SK-N-SH (cell line): ENCODE results near the gene MLYCD. TPM values are rescaled to one million over a fixed set of nuclear protein-coding genes. Genes with fewer than 3 reads are reported as not detected.

ENCODE experiments used
- CTCF ChIA-PET: fragments of 300-600, 350-600 bp; formaldehyde crosslinking; extraction: SDS; loops from one replicate; lab custom pipeline; 2021; lab: Yijun Ruan, JAX
- POLR2A ChIA-PET: fragments of 350-600 bp; sonication (Branson Sonifier 250); formaldehyde crosslinking; extraction: SDS; loops from one replicate; lab custom pipeline; 2020; ENCODE audit warnings: antibody characterized with exemption, inconsistent platforms; lab: Yijun Ruan, JAX
- DNase-seq: peaks from one replicate; pipeline ENCODE4 v3.0.0; 2012
- H2AFZ ChIP-seq: fragments of 200-600 bp; sonication (generic); 2 replicates; pipeline ENCODE4 v1.8.1; 2016; ENCODE audit warnings: antibody characterized with exemption, mild to moderate bottlenecking, low read depth
- H3F3A ChIP-seq: fragments of 200-600 bp; sonication (generic); replicated peaks from 2 replicates; pipeline ENCODE3; 2016; ENCODE audit warnings: antibody characterized with exemption, mild to moderate bottlenecking; ENCODE audit not compliant: insufficient read depth
- H3K27ac ChIP-seq, 2 experiments: fragments of 200-500 bp in 1 of 2; fragments of 200-600 bp in 1 of 2; sonication (Bioruptor generic) in 1 of 2; sonication (generic), shearing (Covaris generic) in 1 of 2; 2 replicates each; pipeline versions ENCODE4 v1.5.1 to v1.6.1; 2014 to 2016; ENCODE audit warnings: low read depth in 2 of 2, inconsistent platforms in 1 of 2, low read length in 1 of 2, mild to moderate bottlenecking in 1 of 2, mixed read lengths in 1 of 2
- H3K27me3 ChIP-seq: fragments of 200-600 bp; sonication (generic), shearing (Covaris generic); 2 replicates; pipeline ENCODE4 v1.6.1; 2016; ENCODE audit warnings: mixed run types; ENCODE audit not compliant: insufficient read depth
- H3K36me3 ChIP-seq, 2 experiments: fragments of 200-500 bp in 1 of 2; fragments of 200-600 bp in 1 of 2; sonication (Bioruptor generic) in 1 of 2; sonication (generic) in 1 of 2; replicated peaks in 1 of 2; 2 replicates each; pipeline versions ENCODE3 to v1.5.1; 2014 to 2016; ENCODE audit warnings: low read length in 1 of 2, mild to moderate bottlenecking in 1 of 2; ENCODE audit not compliant: insufficient read depth in 2 of 2, control insufficient read depth in 1 of 2
- H3K4me1 ChIP-seq, 2 experiments: fragments of 200-500 bp in 1 of 2; fragments of 200-600 bp in 1 of 2; sonication (Bioruptor generic) in 1 of 2; sonication (generic), shearing (Covaris generic) in 1 of 2; 2 replicates each; pipeline versions ENCODE4 v1.5.1 to v1.6.1; 2014 to 2016; ENCODE audit warnings: low read depth in 1 of 2, low read length in 1 of 2, mixed run types in 1 of 2; ENCODE audit not compliant: insufficient read depth in 2 of 2, control insufficient read depth in 1 of 2
- H3K4me2 ChIP-seq: fragments of 200-600 bp; sonication (generic), shearing (Covaris generic); 2 replicates; pipeline ENCODE4 v1.6.1; 2017; ENCODE audit warnings: mixed run types
- H3K4me3 ChIP-seq, 2 experiments: fragments of 200-500 bp in 1 of 2; fragments of 200-600 bp in 1 of 2; sonication (Bioruptor generic) in 1 of 2; sonication (generic), shearing (Covaris generic) in 1 of 2; 2 replicates each; pipeline versions ENCODE4 v1.5.1 to v1.8.1; 2014 to 2016; ENCODE audit warnings: low read depth in 2 of 2, inconsistent platforms in 1 of 2, low read length in 1 of 2, mild to moderate bottlenecking in 1 of 2, mixed read lengths in 1 of 2, moderate library complexity in 1 of 2
- H3K79me2 ChIP-seq: fragments of 200-600 bp; sonication (generic); 2 replicates; pipeline ENCODE4 v1.8.1; 2017; ENCODE audit warnings: mild to moderate bottlenecking; ENCODE audit not compliant: insufficient read depth
- H3K9ac ChIP-seq: fragments of 200-600 bp; sonication (generic); 2 replicates; pipeline ENCODE4 v1.6.1; 2017; ENCODE audit warnings: mixed run types
- H3K9me2 ChIP-seq: fragments of 200-600 bp; sonication (generic); 2 replicates; pipeline ENCODE4 v1.6.1; 2017; ENCODE audit warnings: mixed run types
- H3K9me3 ChIP-seq: fragments of 200-600 bp; sonication (generic); 2 replicates; pipeline ENCODE4 v1.6.1; 2017; ENCODE audit warnings: mixed run types, mild to moderate bottlenecking, moderate library complexity
- H4K20me1 ChIP-seq: fragments of 200-600 bp; sonication (generic); 2 replicates; pipeline ENCODE4 v1.6.1; 2017; ENCODE audit warnings: mild to moderate bottlenecking, mixed run types; ENCODE audit not compliant: insufficient read depth
- EP300 ChIP-seq, 2 experiments: IDR thresholded peaks; 2 replicates each; pipeline versions ENCODE4 v1.4.0 to v1.6.1; 2012; ENCODE audit warnings: borderline replicate concordance in 1 of 2, low read depth in 1 of 2, low read length in 1 of 2
- FOXJ3 ChIP-seq: sonication (generic); formaldehyde crosslinking; IDR thresholded peaks from 2 replicates; pipeline ENCODE4 v1.5.1; 2020; ENCODE audit warnings: mild to moderate bottlenecking, missing genetic modification reagents
- FOXM1 ChIP-seq: IDR thresholded peaks from 2 replicates; pipeline ENCODE4 v1.4.0; 2012; ENCODE audit warnings: low read depth, mild to moderate bottlenecking
- GATA2 ChIP-seq: sonication (generic); formaldehyde crosslinking; IDR thresholded peaks from 2 replicates; pipeline ENCODE4 v1.5.0; 2020; ENCODE audit warnings: mild to moderate bottlenecking, missing genetic modification reagents
- JUND ChIP-seq: IDR thresholded peaks from 2 replicates; pipeline ENCODE4 v1.4.0; 2012
- MEF2A ChIP-seq: IDR thresholded peaks from 2 replicates; pipeline ENCODE4 v1.4.0; 2012; ENCODE audit warnings: low read depth, borderline replicate concordance
- NRF1 ChIP-seq: IDR thresholded peaks from 2 replicates; pipeline ENCODE4 v1.6.1; 2012; ENCODE audit warnings: low read depth, mild to moderate bottlenecking, low read length
- PBX3 ChIP-seq: IDR thresholded peaks from 2 replicates; pipeline ENCODE4; 2012
- RCOR1 ChIP-seq: fragments of 150-350 bp; IDR thresholded peaks from 2 replicates; pipeline ENCODE4 v1.6.1; 2017; ENCODE audit warnings: antibody characterized with exemption, low read length
- RFX5 ChIP-seq: IDR thresholded peaks from 2 replicates; pipeline ENCODE4 v1.6.1; 2012; ENCODE audit warnings: mild to moderate bottlenecking, improper control_type of control experiment, low read length
- USF1 ChIP-seq: IDR thresholded peaks from 2 replicates; pipeline ENCODE4 v1.4.0; 2012; ENCODE audit warnings: low read depth, borderline replicate concordance
- ZBTB33 ChIP-seq: IDR thresholded peaks from 2 replicates; pipeline ENCODE4 v1.4.0; 2012; ENCODE audit warnings: low read depth, borderline replicate concordance
- WGBS: methylation state at CpG from one replicate; pipeline ENCODE4 v1.1.6; 2017; ENCODE audit warnings: low lambda C conversion rate; 5-methylcytosine and 5-hydroxymethylcytosine counted together
- polyA plus RNA-seq, 3 experiments: library from polyadenylated mRNA; depleted of rRNA; stranded (reverse); fragments of >200 nt; gene quantifications; 2 replicates each; pipeline ENCODE4 v1.2.3, GENCODE V29; 2012

The MLYCD gene
- polyA plus RNA-seq, 1 of the 3 experiments (the other 2 are of a cell fraction): 2.4 TPM

GRCh38 chr16:83915491-83915890 is 16.6 kb downstream of the MLYCD start:
- CTCF ChIA-PET: interaction anchor here (1.1 to 3.9 kb wide), 2 partner anchors 10 to 12 kb away, joined by 3 to 16 read pairs; no protein-coding TSS in a partner anchor

GRCh38 chr16:83917152-83918120 is 18.5 kb downstream of the MLYCD start:
- H4K20me1 ChIP-seq: no peaks in the 10 kb centered on the region
- no peaks in the 10 kb centered on the region for H3F3A ChIP-seq
- no peak overlapping the region for H3K9ac ChIP-seq
- H3K4me1 ChIP-seq: no peaks in the 10 kb centered on the region
- no peak for DNase-seq
- no peak overlapping the region for H2AFZ ChIP-seq
- no peaks in the 10 kb centered on the region for H3K9me3 ChIP-seq
- no peaks in the 10 kb centered on the region for H3K27me3 ChIP-seq
- no peaks in the 10 kb centered on the region for H3K79me2 ChIP-seq
- no peak overlapping the region for H3K4me3 ChIP-seq
- H3K27ac ChIP-seq: no peak overlapping the region
- H3K9me2 ChIP-seq: no peaks in the 10 kb centered on the region
- TF ChIP-seq FOXM1 (no peak), ZBTB33 (no peak), RFX5 (no peak), EP300 (IDR thresholded peaks at IDR 0.05; ENCODE audit: borderline replicate concordance in 1 of 2, low read depth in 1 of 2, low read length in 1 of 2) (no peak), USF1 (no peak), FOXJ3 (no peak), NRF1 (no peak)
- WGBS: 94% methylated on average over 38 of the region's 51 CpGs
- CTCF ChIA-PET: no interaction called here
- no peak overlapping the region for H3K4me2 ChIP-seq
- POLR2A ChIA-PET: no interaction called here
- peaks cover 5 to 47% of the 10 kb centered on the region in 2 experiments for H3K36me3 ChIP-seq

More at GRCh38 chr16:83915491-83915890, 16.6 kb downstream of the MLYCD start:
- Histone ChIP-seq H3K27me3 (no peaks in the 10 kb centered on the region), H2AFZ (no peak overlapping the region), H3F3A (no peaks in the 10 kb centered on the region), H3K4me2 (no peak overlapping the region), H3K9me3 (no peaks in the 10 kb centered on the region), H3K9ac (no peak overlapping the region), H3K9me2 (no peaks in the 10 kb centered on the region), H3K79me2 (no peaks in the 10 kb centered on the region), H3K27ac (no peak overlapping the region), H3K4me1 (no peaks in the 10 kb centered on the region), H3K4me3 (no peak overlapping the region), H4K20me1 (no peaks in the 10 kb centered on the region), H3K36me3 (peaks cover 5 to 60% of the 10 kb centered on the region in 2 experiments)
- POLR2A ChIA-PET: no interaction called here
- no peak for DNase-seq
- WGBS: 96% methylated on average over 9 of the region's 14 CpGs
- TF ChIP-seq RCOR1 (no peak), MEF2A (no peak), PBX3 (no peak), GATA2 (CRISPR knock-in tag) (no peak), JUND (no peak)
